Colonic mucosa (tissue), 4 donors: ENCODE data around the gene CREBBP. TPM values are rescaled to one million over a fixed set of nuclear protein-coding genes. Genes with fewer than 3 reads are reported as not detected.

Experiments used
- DNase-seq: peaks from one replicate; pipeline ENCODE4 v3.0.0-alpha.2; 2020
- H3K27ac ChIP-seq: fragments of 200-600 bp; one replicate; pipeline ENCODE4 v1.8.0; 2021
- H3K27me3 ChIP-seq: fragments of 200-600 bp; one replicate; pipeline ENCODE4 v1.8.0; 2021
- H3K36me3 ChIP-seq: fragments of 200-600 bp; one replicate; pipeline ENCODE4 v1.8.0; 2021
- H3K4me1 ChIP-seq: fragments of 200-600 bp; one replicate; pipeline ENCODE4 v1.8.0; 2021; ENCODE audit warnings: mild to moderate bottlenecking
- H3K4me3 ChIP-seq: fragments of 200-600 bp; one replicate; pipeline ENCODE4 v1.8.0; 2021
- H3K9ac ChIP-seq, 2 donors: one replicate each; pipeline ENCODE4 v1.7.0; 2013; ENCODE audit warnings: control low read depth in 2 of 2, low read depth in 2 of 2, low read length in 2 of 2
- H3K9me3 ChIP-seq: fragments of 200-600 bp; one replicate; pipeline ENCODE4 v1.8.0; 2021
- CTCF ChIP-seq: fragments of 200-600 bp; IDR thresholded peaks from one replicate; pipeline ENCODE4 v1.8.0; 2022; ENCODE audit warnings: antibody characterized with exemption, mild to moderate bottlenecking
- intact Hi-C: fragments of 100-400 bp; cut with DNase I; formaldehyde crosslinking; loops from one replicate; pipeline ENCODE4 v1.14.1; 2022
- total RNA-seq, 2 donors: library from RNA; stranded (reverse); fragmentation: NEBNext Ultra II Directional in 1 of 2; extraction: Animal tissue kit (Norgen Biotek cat#: 25700) in 1 of 2; gene quantifications; one replicate each; pipeline ENCODE4 v1.2.1, GENCODE V29; 2021
- donor health status: healthy.
- donor health status: DM: no; HTN: no; CAD: no.
- donor health status: DM: no; HTN: no; CAD: no.

The CREBBP gene
- total RNA-seq, 2 donors from 2014 or later = 42.0 to 45.2 TPM

- Histone ChIP-seq H3K9ac (no peak overlapping the region), H3K4me1 (no peaks in the 10 kb centered on the region), H3K27ac (no peak overlapping the region), H3K4me3 (no peak overlapping the region), H3K27me3 (no peaks in the 10 kb centered on the region), H3K9me3 (no peaks in the 10 kb centered on the region), H3K36me3 (peaks cover 26% of the 10 kb centered on the region)
- no peak for TF ChIP-seq CTCF
- intact Hi-C loops = no loop called here
- no peak for DNase-seq
These were observed 139.6 kb downstream of the CREBBP start for GRCh38 chr16:3740934-3741333.

- DNase-seq = no peak
- intact Hi-C loops = no loop called here
- Histone ChIP-seq H3K36me3 (peaks cover 32% of the 10 kb centered on the region), H3K27me3 (no peaks in the 10 kb centered on the region), H3K9ac (no peak overlapping the region), H3K27ac (no peak overlapping the region), H3K9me3 (no peaks in the 10 kb centered on the region), H3K4me1 (no peaks in the 10 kb centered on the region), H3K4me3 (no peak overlapping the region)
- TF ChIP-seq CTCF = no peak
These were observed 140.3 kb downstream of the CREBBP start for GRCh38 chr16:3740186-3740585.

GRCh38 chr16:3739636-3740035 is 140.9 kb downstream of the CREBBP start:
- DNase-seq = no peak
- TF ChIP-seq CTCF = no peak
- Histone ChIP-seq H3K27ac (no peak overlapping the region), H3K4me3 (no peak overlapping the region), H3K27me3 (no peaks in the 10 kb centered on the region), H3K9me3 (no peaks in the 10 kb centered on the region), H3K9ac (no peak overlapping the region), H3K36me3 (peaks cover 32% of the 10 kb centered on the region), H3K4me1 (no peaks in the 10 kb centered on the region)
- intact Hi-C loops = no loop called here

- H3K27ac ChIP-seq = no peak overlapping the region
- H3K27me3 ChIP-seq = no peaks in the 10 kb centered on the region
- H3K9ac ChIP-seq = no peak overlapping the region
- H3K36me3 ChIP-seq = peaks cover 32% of the 10 kb centered on the region
- no peak overlapping the region for H3K4me3 ChIP-seq
- H3K4me1 ChIP-seq = no peaks in the 10 kb centered on the region
- intact Hi-C loops = no loop called here
- H3K9me3 ChIP-seq = no peaks in the 10 kb centered on the region
- TF ChIP-seq CTCF = no peak
- no peak for DNase-seq
These were observed 142.0 kb downstream of the CREBBP start for GRCh38 chr16:3738541-3738940.

GRCh38 chr16:3738128-3738527 is 142.4 kb downstream of the CREBBP start:
- no peak overlapping the region for H3K4me3 ChIP-seq
- no peak for DNase-seq
- no peaks in the 10 kb centered on the region for H3K9me3 ChIP-seq
- no peak for TF ChIP-seq CTCF
- H3K27me3 ChIP-seq = no peaks in the 10 kb centered on the region
- H3K9ac ChIP-seq = no peak overlapping the region
- peaks cover 29% of the 10 kb centered on the region for H3K36me3 ChIP-seq
- H3K4me1 ChIP-seq = no peaks in the 10 kb centered on the region
- H3K27ac ChIP-seq = no peak overlapping the region
- intact Hi-C loops = no loop called here

- peaks cover 19% of the 10 kb centered on the region for H3K36me3 ChIP-seq
- intact Hi-C loops = no loop called here
- no peaks in the 10 kb centered on the region for H3K27me3 ChIP-seq
- no peak overlapping the region for H3K9ac ChIP-seq
- DNase-seq = no peak
- TF ChIP-seq CTCF = no peak
- H3K4me3 ChIP-seq = no peak overlapping the region
- H3K9me3 ChIP-seq = no peaks in the 10 kb centered on the region
- no peak overlapping the region for H3K27ac ChIP-seq
- H3K4me1 ChIP-seq = no peaks in the 10 kb centered on the region
These were observed 143.3 kb downstream of the CREBBP start for GRCh38 chr16:3737181-3737580.
